GM21723 (cell line): ENCODE results near the gene CDK14.
"Not testable (repeated sequence)": the region's sequence is repeated elsewhere in the genome, so short reads cannot be mapped to it uniquely, and the experiment has no call there.

Source experiments
- ATAC-seq: cut with Tn5 transposase; IDR thresholded peaks from one replicate; pipeline ENCODE4 v1.9.1; 2021; ENCODE audit warnings: mild to moderate bottlenecking, moderate library complexity; ENCODE audit not compliant: unreplicated experiment

The CDK14 gene

GRCh38 chr7:91169830-91170191, 573.7 kb downstream of the CDK14 start:
- ATAC-seq: no peak

GRCh38 chr7:91173265-91173664, 577.1 kb downstream of the CDK14 start:
- ATAC-seq: not testable (repeated sequence)

GRCh38 chr7:91180746-91181145, 584.6 kb downstream of the CDK14 start:
- no peak for ATAC-seq

GRCh38 chr7:91181949-91182348, 585.8 kb downstream of the CDK14 start:
- no peak for ATAC-seq

GRCh38 chr7:91182819-91183764, 587.0 kb downstream of the CDK14 start:
- ATAC-seq: no peak

- no peak for ATAC-seq
These were observed 589.6 kb downstream of the CDK14 start for GRCh38 chr7:91185771-91186170.

- no peak for ATAC-seq
These were observed 590.9 kb downstream of the CDK14 start for GRCh38 chr7:91187061-91187460.

GRCh38 chr7:91191771-91192170, 595.6 kb downstream of the CDK14 start:
- ATAC-seq: no peak

- no peak for ATAC-seq
These were observed 597.0 kb downstream of the CDK14 start for GRCh38 chr7:91193141-91193540.

- no peak for ATAC-seq
These were observed 598.7 kb downstream of the CDK14 start for GRCh38 chr7:91194841-91195240.

GRCh38 chr7:91196058-91196457, 599.9 kb downstream of the CDK14 start:
- ATAC-seq: no peak

GRCh38 chr7:91198371-91198770, 602.2 kb downstream of the CDK14 start:
- ATAC-seq: no peak

- no peak for ATAC-seq
These were observed 603.5 kb downstream of the CDK14 start for GRCh38 chr7:91199601-91200000.

- no peak for ATAC-seq
These were observed 605.5 kb downstream of the CDK14 start for GRCh38 chr7:91201442-91202113.

GRCh38 chr7:91206361-91206960, 610.3 kb downstream of the CDK14 start:
- no peak for ATAC-seq

GRCh38 chr7:91212582-91212981, 616.5 kb downstream of the CDK14 start:
- no peak for ATAC-seq

- no peak for ATAC-seq
These were observed 630.3 kb downstream of the CDK14 start for GRCh38 chr7:91226411-91226810.

GRCh38 chr7:91228327-91228726, 632.2 kb downstream of the CDK14 start:
- no peak for ATAC-seq

- no peak for ATAC-seq
These were observed 632.9 kb downstream of the CDK14 start for GRCh38 chr7:91228927-91229558.

GRCh38 chr7:91230100-91230499, 634.0 kb downstream of the CDK14 start:
- ATAC-seq: no peak

- ATAC-seq: no peak
These were observed 634.4 kb downstream of the CDK14 start for GRCh38 chr7:91230503-91230902.
